Measurements from ENCODE around the gene DUSP5.

DNA sequence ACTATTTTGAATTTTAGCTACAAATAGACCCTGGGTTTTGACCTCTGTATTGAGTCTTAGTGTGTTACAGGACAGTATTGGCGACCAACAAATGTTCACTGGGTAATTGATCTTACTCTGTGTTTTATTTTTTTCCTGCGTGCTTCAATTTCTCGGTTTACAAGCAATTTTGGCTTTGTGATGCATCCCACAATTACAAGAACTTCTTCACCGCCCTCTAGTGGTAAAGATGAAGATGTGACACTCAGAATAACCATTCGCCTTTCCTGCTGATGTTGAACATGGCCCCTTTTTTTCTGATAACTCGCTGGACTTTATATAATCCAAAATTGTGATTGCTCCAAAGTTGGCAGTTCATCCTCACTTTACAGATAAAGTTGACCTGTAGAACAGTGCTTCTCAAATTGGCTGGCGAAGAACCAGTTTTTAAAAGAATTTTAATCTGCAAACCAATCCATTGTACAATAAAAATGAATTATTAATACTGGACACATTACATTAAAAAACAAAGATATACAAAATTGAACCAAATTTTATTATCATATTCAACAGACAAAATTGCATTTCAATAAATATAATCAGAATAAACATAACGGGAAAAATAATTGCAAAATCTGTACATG is 49.5 kb downstream of the DUSP5 start:
- TF ChIP-seq, protein P1, sequence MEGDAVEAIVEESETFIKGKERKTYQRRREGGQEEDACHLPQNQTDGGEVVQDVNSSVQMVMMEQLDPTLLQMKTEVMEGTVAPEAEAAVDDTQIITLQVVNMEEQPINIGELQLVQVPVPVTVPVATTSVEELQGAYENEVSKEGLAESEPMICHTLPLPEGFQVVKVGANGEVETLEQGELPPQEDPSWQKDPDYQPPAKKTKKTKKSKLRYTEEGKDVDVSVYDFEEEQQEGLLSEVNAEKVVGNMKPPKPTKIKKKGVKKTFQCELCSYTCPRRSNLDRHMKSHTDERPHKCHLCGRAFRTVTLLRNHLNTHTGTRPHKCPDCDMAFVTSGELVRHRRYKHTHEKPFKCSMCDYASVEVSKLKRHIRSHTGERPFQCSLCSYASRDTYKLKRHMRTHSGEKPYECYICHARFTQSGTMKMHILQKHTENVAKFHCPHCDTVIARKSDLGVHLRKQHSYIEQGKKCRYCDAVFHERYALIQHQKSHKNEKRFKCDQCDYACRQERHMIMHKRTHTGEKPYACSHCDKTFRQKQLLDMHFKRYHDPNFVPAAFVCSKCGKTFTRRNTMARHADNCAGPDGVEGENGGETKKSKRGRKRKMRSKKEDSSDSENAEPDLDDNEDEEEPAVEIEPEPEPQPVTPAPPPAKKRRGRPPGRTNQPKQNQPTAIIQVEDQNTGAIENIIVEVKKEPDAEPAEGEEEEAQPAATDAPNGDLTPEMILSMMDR (IDR thresholded peaks at IDR 0.05): peak; percentile 90
- TF ChIP-seq EZH2phosphoT487 (IDR thresholded peaks at IDR 0.05): no peak

All from neural progenitor cell (in vitro differentiated cells).